Measurements from ENCODE around the gene WDPCP.

GRCh38 chr2:63591566-63592175, 3.4 kb upstream of the WDPCP start:
- TF ChIP-seq JUN (IDR thresholded peaks at IDR 0.05; ENCODE audit: low read depth, low read length) (no peak), POLR2A (IDR thresholded peaks at IDR 0.05; ENCODE audit: control extremely low read depth in 1 of 2, low read depth in 2 of 2, low read length in 2 of 2) (no peak), CTCF (IDR thresholded peaks at IDR 0.05; ENCODE audit: control extremely low read depth in 1 of 3, insufficient read depth in 1 of 3, low read depth in 1 of 3, low read length in 3 of 3) (no peak), RXRA (IDR thresholded peaks at IDR 0.05; ENCODE audit: insufficient read depth, low read depth, low read length) (no peak)
